Esophagus squamous epithelium (tissue), 4 donors: ENCODE data around the gene RNF223.

Experiments
- CTCF ChIP-seq, 6 experiments: fragments of 450-650 bp in 4 of 6; fragments of 200-600 bp in 2 of 6; sonication (generic) in 2 of 6; IDR thresholded peaks; one replicate each; pipeline ENCODE4 v1.5.1; 2016 to 2019; ENCODE audit warnings: antibody characterized with exemption in 6 of 6, mild to moderate bottlenecking in 4 of 6, moderate library complexity in 4 of 6
- POLR2A ChIP-seq, 4 donors: fragments of 450-650 bp; IDR thresholded peaks; one replicate each; pipeline ENCODE4 v1.6.1; 2017; ENCODE audit warnings: antibody characterized with exemption in 4 of 4, mild to moderate bottlenecking in 4 of 4, moderate library complexity in 3 of 4

- no peak for TF ChIP-seq POLR2A (IDR thresholded peaks at IDR 0.05)
- no peak for TF ChIP-seq CTCF (IDR thresholded peaks at IDR 0.05)
These were observed 7.5 kb upstream of the RNF223 start for GRCh38 chr1:1081311-1082238.
